HG02798 (cell line): ENCODE data around the gene PSMD11.
A peak's percentile ranks its signal among the peaks of the same experiment; 100 is the strongest.

Experiments used
- ATAC-seq: cut with Tn5 transposase; IDR thresholded peaks from one replicate; pipeline ENCODE4 v1.9.1; 2021; ENCODE audit warnings: mild to moderate bottlenecking; ENCODE audit not compliant: unreplicated experiment, poor library complexity

The PSMD11 gene

GRCh38 chr17:32463304-32463703 lies 19.0 kb downstream of the PSMD11 start:
- no peak for ATAC-seq

- ATAC-seq = no peak
Measured at GRCh38 chr17:32464374-32464773, 20.1 kb downstream of the PSMD11 start.

GRCh38 chr17:32467949-32468348 lies 23.6 kb downstream of the PSMD11 start:
- no peak for ATAC-seq

- no peak for ATAC-seq
Measured at GRCh38 chr17:32470405-32471167, 26.3 kb downstream of the PSMD11 start.

GRCh38 chr17:32471652-32472051 lies 27.3 kb downstream of the PSMD11 start:
- no peak for ATAC-seq

- ATAC-seq = no peak
Measured at GRCh38 chr17:32475258-32475657, 30.9 kb downstream of the PSMD11 start.

GRCh38 chr17:32477220-32477619 lies 32.9 kb downstream of the PSMD11 start:
- ATAC-seq = no peak

- ATAC-seq = no peak
Measured at GRCh38 chr17:32479074-32479617, 34.8 kb downstream of the PSMD11 start.

- ATAC-seq = no peak
Measured at GRCh38 chr17:32481193-32481592, 36.9 kb downstream of the PSMD11 start.

GRCh38 chr17:32482568-32483320 lies 38.4 kb downstream of the PSMD11 start:
- ATAC-seq = no peak

GRCh38 chr17:32483451-32484019 lies 39.2 kb downstream of the PSMD11 start:
- no peak for ATAC-seq

- ATAC-seq = no peak
Measured at GRCh38 chr17:32484041-32484461, 39.7 kb downstream of the PSMD11 start.

GRCh38 chr17:32484628-32485027 lies 40.3 kb downstream of the PSMD11 start:
- no peak for ATAC-seq

GRCh38 chr17:32485261-32486110 lies 41.2 kb downstream of the PSMD11 start:
- ATAC-seq = no peak

GRCh38 chr17:32486111-32486700 lies 41.9 kb downstream of the PSMD11 start:
- ATAC-seq = peak; percentile 48

- peak; percentile 37 for ATAC-seq
Measured at GRCh38 chr17:32486701-32487472, 42.6 kb downstream of the PSMD11 start, which contains the start of gene CDK5R1. TSS of gene CDK5R1 (plus strand) at chr17:32486993. CDS start at chr17:32487621, 628 bp downstream.

GRCh38 chr17:32487473-32488176 lies 43.3 kb downstream of the PSMD11 start:
- ATAC-seq = no peak

GRCh38 chr17:32488177-32488542 lies 43.9 kb downstream of the PSMD11 start:
- ATAC-seq = no peak
